GM21717 (cell line): ENCODE measurements around the gene FGD3.

ENCODE experiments used
- ATAC-seq: cut with Tn5 transposase; IDR thresholded peaks from one replicate; pipeline ENCODE4 v1.9.1; 2021; ENCODE audit warnings: mild to moderate bottlenecking, moderate library complexity; ENCODE audit not compliant: unreplicated experiment

Gene FGD3

DNA sequence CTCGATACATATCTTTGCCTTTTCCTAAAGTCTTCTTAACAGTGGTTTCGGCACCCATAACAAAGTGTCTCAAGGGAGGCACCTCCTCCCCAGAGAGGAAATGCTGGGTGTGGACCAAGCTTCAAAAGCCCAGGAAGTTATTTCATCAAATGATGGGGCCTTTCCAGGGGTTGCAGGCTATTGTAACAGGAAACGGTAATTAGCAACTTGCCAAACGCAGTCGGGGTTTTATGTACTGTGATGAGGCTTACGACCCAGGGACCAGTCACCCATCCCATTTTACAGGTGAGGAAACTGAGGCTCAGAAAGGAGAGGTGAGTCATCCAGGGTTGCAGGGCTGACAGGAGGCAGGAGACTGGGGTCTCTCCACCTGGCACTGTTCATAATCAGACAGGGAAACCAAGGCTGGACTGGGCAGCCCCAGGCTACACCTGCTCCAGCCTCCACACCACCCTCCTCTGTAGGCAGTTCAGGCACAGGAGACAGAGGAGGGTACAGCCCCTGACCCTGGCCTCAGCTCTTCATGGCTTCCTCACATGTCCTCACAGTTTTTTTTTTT lies 81.2 kb downstream of the FGD3 start:
- no peak for ATAC-seq

GRCh38 chr9:93030642-93031628 lies 83.6 kb downstream of the FGD3 start:
- ATAC-seq, result no peak

GRCh38 chr9:93031629-93032430 lies 84.5 kb downstream of the FGD3 start:
- ATAC-seq, result no peak

GRCh38 chr9:93032545-93032944 lies 85.2 kb downstream of the FGD3 start:
- no peak for ATAC-seq

GRCh38 chr9:93033531-93033930 lies 86.2 kb downstream of the FGD3 start:
- no peak for ATAC-seq

GRCh38 chr9:93035106-93035660 lies 87.9 kb downstream of the FGD3 start:
- ATAC-seq, result no peak

- ATAC-seq, result no peak
Observed at GRCh38 chr9:93035821-93036351, 88.6 kb downstream of the FGD3 start.

DNA sequence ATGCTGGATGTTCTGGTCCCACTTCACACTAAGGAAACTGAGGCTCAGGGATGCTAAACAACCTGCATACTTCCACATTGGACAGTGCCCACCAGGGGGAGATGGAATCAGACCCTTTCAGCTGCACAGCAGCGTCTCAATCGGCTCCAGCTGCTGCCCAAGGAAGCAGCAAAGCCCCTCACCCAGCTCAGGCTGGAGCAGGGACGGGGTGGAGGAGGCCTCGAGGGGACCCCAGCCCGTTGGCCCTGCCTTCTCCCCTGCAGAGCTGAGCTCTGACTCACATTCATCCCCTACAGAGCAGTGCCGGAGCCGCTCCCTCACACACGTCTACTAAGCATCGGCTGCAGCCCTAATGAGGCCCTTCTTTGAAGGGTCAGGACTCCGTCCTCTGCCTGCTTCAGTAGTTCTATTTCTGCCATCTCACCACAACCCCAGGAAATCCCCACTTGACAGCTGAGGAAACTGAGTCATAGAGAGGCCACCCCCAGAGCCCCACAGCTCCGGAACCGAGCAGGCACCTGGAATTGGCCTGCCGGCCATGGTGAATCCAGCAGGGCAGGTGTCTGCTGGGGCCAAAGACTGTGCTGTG lies 89.7 kb downstream of the FGD3 start:
- no peak for ATAC-seq

GRCh38 chr9:93037476-93037971 lies 90.2 kb downstream of the FGD3 start:
- no peak for ATAC-seq

- ATAC-seq, result no peak
Observed at GRCh38 chr9:93038918-93039317, 91.6 kb downstream of the FGD3 start.

DNA sequence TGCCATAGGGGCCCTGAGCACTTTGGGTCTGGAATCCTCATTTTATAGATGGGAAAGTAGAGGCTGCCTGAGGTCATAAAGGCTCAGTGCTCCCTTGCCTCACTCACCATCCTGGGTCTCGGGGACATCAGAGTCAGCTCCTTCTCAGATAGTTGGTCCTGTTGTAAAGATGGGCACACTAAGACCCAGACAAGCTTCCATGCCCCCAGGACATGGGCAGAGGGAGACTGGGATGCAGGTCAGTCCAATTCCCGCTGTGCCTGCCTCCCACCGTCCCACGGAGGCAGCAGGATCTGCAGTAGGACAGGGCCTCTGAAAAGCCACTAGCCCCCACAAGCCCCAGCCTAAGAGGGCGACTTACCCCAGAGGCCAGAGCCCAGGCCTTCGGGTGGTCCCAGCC lies 92.1 kb downstream of the FGD3 start:
- no peak for ATAC-seq

GRCh38 chr9:93039976-93040375 lies 92.7 kb downstream of the FGD3 start:
- no peak for ATAC-seq

DNA sequence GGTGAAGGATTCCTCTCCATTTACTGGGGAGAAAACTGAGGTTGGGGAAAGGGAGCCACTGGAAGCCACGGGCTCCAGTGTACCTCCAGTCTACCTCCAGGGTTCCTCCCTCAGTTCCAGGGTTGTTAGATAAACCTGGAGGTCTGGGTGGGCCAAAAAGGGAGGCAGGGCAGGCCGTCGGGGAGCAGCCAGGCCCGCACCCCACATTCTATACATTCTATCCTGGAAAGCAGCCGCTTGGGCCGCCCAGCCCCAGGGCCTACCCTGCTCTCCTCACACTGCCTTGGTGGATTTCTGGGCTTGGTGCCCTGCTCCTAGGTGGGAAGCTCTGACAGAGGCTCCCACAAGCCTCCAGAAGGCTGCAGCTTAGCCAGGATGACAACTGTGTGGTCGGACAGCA lies 93.1 kb downstream of the FGD3 start:
- no peak for ATAC-seq

GRCh38 chr9:93041108-93041802 lies 93.9 kb downstream of the FGD3 start:
- ATAC-seq, result no peak

- no peak for ATAC-seq
Observed at GRCh38 chr9:93043122-93043521, 95.8 kb downstream of the FGD3 start.

GRCh38 chr9:93045521-93045920 lies 98.2 kb downstream of the FGD3 start:
- no peak for ATAC-seq

- ATAC-seq, result no peak
Observed at GRCh38 chr9:93048566-93049448, 101.5 kb downstream of the FGD3 start.

GRCh38 chr9:93049491-93049890 lies 102.2 kb downstream of the FGD3 start:
- ATAC-seq, result no peak

- ATAC-seq, result no peak
Observed at GRCh38 chr9:93050231-93050630, 102.9 kb downstream of the FGD3 start.
